SK-N-SH treated with all-trans-retinoic acid at 6 μM for 48 hours (cell line): ENCODE data around the gene RNF133.

ENCODE experiments used
- ATAC-seq: fragments of 200-7000 bp; cut with Tn5 transposase; 3 replicates; pipeline ENCODE4 v1.9.1; 2020; ENCODE audit warnings: mild to moderate bottlenecking, moderate library complexity
- ARNTL ChIP-seq: fragments of 450-650 bp; formaldehyde crosslinking; IDR thresholded peaks from 2 replicates; pipeline ENCODE4 v1.5.0; 2020; ENCODE audit warnings: low read depth, mild to moderate bottlenecking, moderate library complexity, borderline replicate concordance
- BACH2 ChIP-seq: fragments of 250-450 bp; sonication (Bioruptor Pico); IDR thresholded peaks from 2 replicates; pipeline ENCODE4 v1.9.0; 2021; ENCODE audit warnings: mild to moderate bottlenecking, borderline replicate concordance
- CSDC2 ChIP-seq: fragments of 250-450 bp; sonication (Bioruptor Pico); IDR thresholded peaks from 2 replicates; pipeline ENCODE4 v1.5.0; 2020; ENCODE audit warnings: mild to moderate bottlenecking, moderate library complexity
- ESRRG ChIP-seq: fragments of 250-450 bp; sonication (Bioruptor Pico); IDR thresholded peaks from 2 replicates; pipeline ENCODE4 v1.6.1; 2021; ENCODE audit warnings: mild to moderate bottlenecking
- GLIS3 ChIP-seq: fragments of 250-450 bp; sonication (Bioruptor Pico); IDR thresholded peaks from 2 replicates; pipeline ENCODE4 v1.5.0; 2020; ENCODE audit warnings: mild to moderate bottlenecking, moderate library complexity
- ISL1 ChIP-seq: fragments of 250-450 bp; sonication (Bioruptor Pico); IDR thresholded peaks from 2 replicates; pipeline ENCODE4 v2.1.2; 2022; ENCODE audit warnings: mild to moderate bottlenecking, moderate library complexity
- OSR1 ChIP-seq: fragments of 250-450 bp; sonication (Bioruptor Pico); IDR thresholded peaks from 2 replicates; pipeline ENCODE4 v1.8.0; 2022; ENCODE audit warnings: moderate library complexity, mild to moderate bottlenecking, inconsistent platforms
- PPARA ChIP-seq: fragments of 250-450 bp; sonication (Bioruptor Pico); IDR thresholded peaks from 2 replicates; pipeline ENCODE4 v1.5.0; 2020; ENCODE audit warnings: mild to moderate bottlenecking, borderline replicate concordance
- RARB ChIP-seq: fragments of 250-450 bp; sonication (Bioruptor Pico); IDR thresholded peaks from 2 replicates; pipeline ENCODE4 v1.8.0; 2021; ENCODE audit warnings: mild to moderate bottlenecking, moderate library complexity
- SNAI2 ChIP-seq: fragments of 250-450 bp; sonication (Bioruptor Pico); IDR thresholded peaks from 2 replicates; pipeline ENCODE4 v1.5.0; 2020; ENCODE audit warnings: mild to moderate bottlenecking, moderate library complexity
- TCF4 ChIP-seq: fragments of 250-450 bp; sonication (Bioruptor Pico); IDR thresholded peaks from 2 replicates; pipeline ENCODE4 v1.8.0; 2021; ENCODE audit warnings: mild to moderate bottlenecking, moderate library complexity, borderline replicate concordance
- TOX ChIP-seq: fragments of 250-450 bp; sonication (Bioruptor Pico); IDR thresholded peaks from 2 replicates; pipeline ENCODE4 v1.8.0; 2021; ENCODE audit warnings: mild to moderate bottlenecking, moderate library complexity, borderline replicate concordance
- ZFP3 ChIP-seq: fragments of 250-450 bp; sonication (Bioruptor Pico); IDR thresholded peaks from 2 replicates; pipeline ENCODE4 v1.5.0; 2020; ENCODE audit warnings: mild to moderate bottlenecking, moderate library complexity
- ZFP30 ChIP-seq: fragments of 450-650 bp; formaldehyde crosslinking; IDR thresholded peaks from 2 replicates; pipeline ENCODE4 v1.5.0; 2022; ENCODE audit warnings: mild to moderate bottlenecking, moderate library complexity
- ZNF565 ChIP-seq: fragments of 450-650 bp; formaldehyde crosslinking; conservative IDR thresholded peaks from 2 replicates; pipeline ENCODE4 v1.5.0; 2020; ENCODE audit warnings: low read depth, mild to moderate bottlenecking, moderate library complexity
- ZNF70 ChIP-seq: fragments of 450-650 bp; formaldehyde crosslinking; IDR thresholded peaks from 2 replicates; pipeline ENCODE4 v1.5.0; 2020; ENCODE audit warnings: mild to moderate bottlenecking, moderate library complexity
- ZNF8 ChIP-seq: fragments of 450-650 bp; formaldehyde crosslinking; IDR thresholded peaks from 2 replicates; pipeline ENCODE4 v1.5.0; 2020; ENCODE audit warnings: mild to moderate bottlenecking, moderate library complexity
- TF ChIP-seq, protein P1 (sequence below): fragments of 250-450 bp; sonication (Bioruptor Pico); IDR thresholded peaks from 2 replicates; pipeline ENCODE4 v1.8.0; 2021; ENCODE audit warnings: low read depth, mild to moderate bottlenecking, moderate library complexity, borderline replicate concordance
- TF ChIP-seq, protein P2 (sequence below): fragments of 250-450 bp; sonication (Bioruptor Pico); IDR thresholded peaks from 2 replicates; pipeline ENCODE4 v1.5.0; 2020; ENCODE audit warnings: mild to moderate bottlenecking, moderate library complexity
- TF ChIP-seq, protein P3 (sequence below): fragments of 250-450 bp; sonication (Bioruptor Pico); IDR thresholded peaks from 2 replicates; pipeline ENCODE4 v1.5.1; 2020; ENCODE audit warnings: low read depth, mild to moderate bottlenecking, moderate library complexity

The RNF133 gene

DNA sequence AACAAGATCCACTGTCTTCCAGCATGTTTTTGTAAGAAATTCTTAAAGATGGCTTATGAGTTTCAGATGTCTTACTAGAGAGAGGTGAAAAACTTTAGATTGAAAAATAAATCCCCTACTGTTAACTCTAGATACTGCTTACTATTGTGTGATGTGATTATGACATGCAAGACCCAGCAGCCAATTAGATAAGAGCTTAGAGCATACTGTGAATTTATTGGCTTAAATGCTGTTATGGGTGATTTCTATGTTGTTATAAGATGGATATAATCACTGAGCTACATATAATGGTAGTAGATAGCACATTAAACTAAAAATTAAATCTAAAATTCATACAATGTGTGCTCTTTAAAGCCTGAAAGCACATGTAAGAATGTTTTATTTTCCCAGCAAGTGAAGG lies at the start of gene RNF133:
Gene RNF133, minus strand, starts transcription at position 101 of the 400 bp plus-strand sequence. CDS start 199 bp downstream, outside the sequence.
- no peak for ATAC-seq

DNA sequence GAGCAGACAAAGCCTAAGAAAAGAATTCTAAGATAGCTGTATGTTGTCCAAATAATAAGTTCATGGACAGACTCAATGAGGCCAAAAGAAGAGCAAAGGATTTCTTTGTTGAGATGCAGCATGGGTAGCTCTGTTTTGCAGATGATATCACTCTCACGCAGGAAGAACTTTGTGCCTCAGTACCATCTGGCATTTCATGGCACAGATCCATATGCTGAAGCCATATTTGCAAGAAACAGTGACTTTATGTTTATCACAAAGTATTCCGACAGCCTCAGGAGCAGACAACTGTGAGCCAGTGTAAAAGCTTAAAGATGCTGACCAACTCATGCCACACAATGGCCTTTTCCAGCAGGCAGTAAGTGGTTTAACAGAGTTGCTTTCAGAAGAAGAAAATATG lies 49.3 kb upstream of the RNF133 start:
- no peak for ATAC-seq
- TF ChIP-seq GLIS3 (CRISPR knock-in tag) (no peak), ZFP30 (no peak), ZNF565 (CRISPR knock-in tag) (no peak), OSR1 (CRISPR knock-in tag) (no peak), PPARA (no peak)
- TF ChIP-seq, protein P1, sequence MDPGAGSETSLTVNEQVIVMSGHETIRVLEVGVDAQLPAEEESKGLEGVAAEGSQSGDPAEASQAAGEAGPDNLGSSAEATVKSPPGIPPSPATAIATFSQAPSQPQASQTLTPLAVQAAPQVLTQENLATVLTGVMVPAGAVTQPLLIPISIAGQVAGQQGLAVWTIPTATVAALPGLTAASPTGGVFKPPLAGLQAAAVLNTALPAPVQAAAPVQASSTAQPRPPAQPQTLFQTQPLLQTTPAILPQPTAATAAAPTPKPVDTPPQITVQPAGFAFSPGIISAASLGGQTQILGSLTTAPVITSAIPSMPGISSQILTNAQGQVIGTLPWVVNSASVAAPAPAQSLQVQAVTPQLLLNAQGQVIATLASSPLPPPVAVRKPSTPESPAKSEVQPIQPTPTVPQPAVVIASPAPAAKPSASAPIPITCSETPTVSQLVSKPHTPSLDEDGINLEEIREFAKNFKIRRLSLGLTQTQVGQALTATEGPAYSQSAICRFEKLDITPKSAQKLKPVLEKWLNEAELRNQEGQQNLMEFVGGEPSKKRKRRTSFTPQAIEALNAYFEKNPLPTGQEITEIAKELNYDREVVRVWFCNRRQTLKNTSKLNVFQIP (CRISPR knock-in tag), result no peak
- TF ChIP-seq, protein P2, sequence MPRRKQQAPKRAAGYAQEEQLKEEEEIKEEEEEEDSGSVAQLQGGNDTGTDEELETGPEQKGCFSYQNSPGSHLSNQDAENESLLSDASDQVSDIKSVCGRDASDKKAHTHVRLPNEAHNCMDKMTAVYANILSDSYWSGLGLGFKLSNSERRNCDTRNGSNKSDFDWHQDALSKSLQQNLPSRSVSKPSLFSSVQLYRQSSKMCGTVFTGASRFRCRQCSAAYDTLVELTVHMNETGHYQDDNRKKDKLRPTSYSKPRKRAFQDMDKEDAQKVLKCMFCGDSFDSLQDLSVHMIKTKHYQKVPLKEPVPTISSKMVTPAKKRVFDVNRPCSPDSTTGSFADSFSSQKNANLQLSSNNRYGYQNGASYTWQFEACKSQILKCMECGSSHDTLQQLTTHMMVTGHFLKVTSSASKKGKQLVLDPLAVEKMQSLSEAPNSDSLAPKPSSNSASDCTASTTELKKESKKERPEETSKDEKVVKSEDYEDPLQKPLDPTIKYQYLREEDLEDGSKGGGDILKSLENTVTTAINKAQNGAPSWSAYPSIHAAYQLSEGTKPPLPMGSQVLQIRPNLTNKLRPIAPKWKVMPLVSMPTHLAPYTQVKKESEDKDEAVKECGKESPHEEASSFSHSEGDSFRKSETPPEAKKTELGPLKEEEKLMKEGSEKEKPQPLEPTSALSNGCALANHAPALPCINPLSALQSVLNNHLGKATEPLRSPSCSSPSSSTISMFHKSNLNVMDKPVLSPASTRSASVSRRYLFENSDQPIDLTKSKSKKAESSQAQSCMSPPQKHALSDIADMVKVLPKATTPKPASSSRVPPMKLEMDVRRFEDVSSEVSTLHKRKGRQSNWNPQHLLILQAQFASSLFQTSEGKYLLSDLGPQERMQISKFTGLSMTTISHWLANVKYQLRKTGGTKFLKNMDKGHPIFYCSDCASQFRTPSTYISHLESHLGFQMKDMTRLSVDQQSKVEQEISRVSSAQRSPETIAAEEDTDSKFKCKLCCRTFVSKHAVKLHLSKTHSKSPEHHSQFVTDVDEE (CRISPR knock-in tag), result no peak

More for the DNA sequence above, at the start of gene RNF133:
- TF ChIP-seq ISL1 (CRISPR knock-in tag) (no peak), ARNTL (CRISPR knock-in tag) (no peak), ZNF565 (CRISPR knock-in tag) (no peak), BACH2 (CRISPR knock-in tag) (no peak), ZNF8 (CRISPR knock-in tag) (no peak), GLIS3 (CRISPR knock-in tag) (no peak)
- TF ChIP-seq, protein P2 (CRISPR knock-in tag), result no peak
- TF ChIP-seq, protein P3, sequence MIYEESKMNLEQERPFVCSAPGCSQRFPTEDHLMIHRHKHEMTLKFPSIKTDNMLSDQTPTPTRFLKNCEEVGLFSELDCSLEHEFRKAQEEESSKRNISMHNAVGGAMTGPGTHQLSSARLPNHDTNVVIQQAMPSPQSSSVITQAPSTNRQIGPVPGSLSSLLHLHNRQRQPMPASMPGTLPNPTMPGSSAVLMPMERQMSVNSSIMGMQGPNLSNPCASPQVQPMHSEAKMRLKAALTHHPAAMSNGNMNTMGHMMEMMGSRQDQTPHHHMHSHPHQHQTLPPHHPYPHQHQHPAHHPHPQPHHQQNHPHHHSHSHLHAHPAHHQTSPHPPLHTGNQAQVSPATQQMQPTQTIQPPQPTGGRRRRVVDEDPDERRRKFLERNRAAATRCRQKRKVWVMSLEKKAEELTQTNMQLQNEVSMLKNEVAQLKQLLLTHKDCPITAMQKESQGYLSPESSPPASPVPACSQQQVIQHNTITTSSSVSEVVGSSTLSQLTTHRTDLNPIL, result no peak
- TF ChIP-seq, all 23 proteins: peak for 0

GRCh38 chr7:122746948-122747347 lies 48.0 kb upstream of the RNF133 start:
- no peak for ATAC-seq
- no peak for TF ChIP-seq ZFP3 (CRISPR knock-in tag)
- no peak for TF ChIP-seq RARB (CRISPR knock-in tag)
- no peak for TF ChIP-seq ZNF70 (CRISPR knock-in tag)
- TF ChIP-seq ZNF8 (CRISPR knock-in tag), result no peak
- TF ChIP-seq PPARA, result no peak
- no peak for TF ChIP-seq ARNTL (CRISPR knock-in tag)
- TF ChIP-seq ZNF565 (CRISPR knock-in tag), result no peak
- TF ChIP-seq TOX (CRISPR knock-in tag), result no peak
- no peak for TF ChIP-seq GLIS3 (CRISPR knock-in tag)
- TF ChIP-seq ISL1 (CRISPR knock-in tag), result no peak

- TF ChIP-seq ZNF8 (CRISPR knock-in tag) (no peak), SNAI2 (CRISPR knock-in tag) (no peak), ZNF70 (CRISPR knock-in tag) (no peak), ZFP30 (no peak), ZNF565 (CRISPR knock-in tag) (no peak), GLIS3 (CRISPR knock-in tag) (no peak), RARB (CRISPR knock-in tag) (no peak), ESRRG (no peak), TCF4 (CRISPR knock-in tag) (no peak), CSDC2 (CRISPR knock-in tag) (no peak)
- TF ChIP-seq, protein P2 (CRISPR knock-in tag), result no peak
- no peak for ATAC-seq
These were observed 44.3 kb upstream of the RNF133 start for GRCh38 chr7:122743211-122743610.
